IMR-90 (cell line): ENCODE measurements around the gene MDC1.

ENCODE experiments used
- BHLHE40 ChIP-seq: fragments of 150-350 bp; IDR thresholded peaks from 2 replicates; pipeline ENCODE4 v1.6.1; 2016; ENCODE audit warnings: mild to moderate bottlenecking, low read depth, low read length
- CEBPB ChIP-seq: IDR thresholded peaks from 2 replicates; pipeline ENCODE4 v1.6.1; 2012; ENCODE audit warnings: low read depth, low read length, improper control_type of control experiment
- FOS ChIP-seq: fragments of 150-350 bp; IDR thresholded peaks from 2 replicates; pipeline ENCODE4 v1.6.1; 2016; ENCODE audit warnings: low read depth, low read length
- MAFK ChIP-seq: IDR thresholded peaks from 2 replicates; pipeline ENCODE4 v1.6.1; 2012; ENCODE audit warnings: low read depth, low read length, improper control_type of control experiment
- MAZ ChIP-seq: IDR thresholded peaks from 2 replicates; pipeline ENCODE4 v1.6.1; 2012; ENCODE audit warnings: low read depth, mild to moderate bottlenecking, low read length, improper control_type of control experiment, moderate library complexity, borderline replicate concordance
- POLR2A ChIP-seq: IDR thresholded peaks from 2 replicates; pipeline ENCODE4 v1.6.1; 2012; ENCODE audit warnings: mild to moderate bottlenecking, low read depth, low read length
- RCOR1 ChIP-seq: IDR thresholded peaks from 2 replicates; pipeline ENCODE4 v1.6.1; 2012; ENCODE audit warnings: mild to moderate bottlenecking, low read length, improper control_type of control experiment; ENCODE audit not compliant: insufficient replicate concordance
- SMC3 ChIP-seq: fragments of 150-350 bp; IDR thresholded peaks from 2 replicates; pipeline ENCODE4 v1.6.1; 2016; ENCODE audit warnings: low read depth, mild to moderate bottlenecking, antibody characterized with exemption, low read length, moderate library complexity
- TF ChIP-seq, protein P1 (sequence below): conservative IDR thresholded peaks from 2 replicates; pipeline ENCODE4 v1.5.1; 2012; ENCODE audit warnings: mild to moderate bottlenecking, low read depth, low read length, improper control_type of control experiment
- TF ChIP-seq, protein P2 (sequence below): fragments of 150-350 bp; IDR thresholded peaks from 2 replicates; pipeline ENCODE4 v1.6.1; 2016; ENCODE audit warnings: low read depth, mild to moderate bottlenecking, low read length, moderate library complexity, borderline replicate concordance

DNA sequence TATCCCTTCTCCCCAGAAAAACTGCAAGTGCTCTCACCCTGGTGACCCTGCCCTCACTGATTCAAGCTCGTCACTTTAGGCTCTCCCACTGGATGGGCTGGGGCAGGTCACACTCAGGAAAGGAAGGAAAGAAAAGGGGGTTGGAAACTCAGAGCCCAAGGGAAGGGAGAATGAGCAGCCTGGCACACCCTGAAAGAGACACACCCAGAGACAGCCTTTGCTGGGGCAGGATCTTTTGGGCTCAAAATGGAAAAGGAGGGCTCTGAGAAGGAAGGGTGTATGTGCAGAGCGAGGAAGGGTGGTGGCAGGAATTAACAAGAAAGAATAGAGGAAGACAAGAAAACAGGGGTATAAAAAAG lies 33.1 kb downstream of the MDC1 start:
- TF ChIP-seq, protein P1, sequence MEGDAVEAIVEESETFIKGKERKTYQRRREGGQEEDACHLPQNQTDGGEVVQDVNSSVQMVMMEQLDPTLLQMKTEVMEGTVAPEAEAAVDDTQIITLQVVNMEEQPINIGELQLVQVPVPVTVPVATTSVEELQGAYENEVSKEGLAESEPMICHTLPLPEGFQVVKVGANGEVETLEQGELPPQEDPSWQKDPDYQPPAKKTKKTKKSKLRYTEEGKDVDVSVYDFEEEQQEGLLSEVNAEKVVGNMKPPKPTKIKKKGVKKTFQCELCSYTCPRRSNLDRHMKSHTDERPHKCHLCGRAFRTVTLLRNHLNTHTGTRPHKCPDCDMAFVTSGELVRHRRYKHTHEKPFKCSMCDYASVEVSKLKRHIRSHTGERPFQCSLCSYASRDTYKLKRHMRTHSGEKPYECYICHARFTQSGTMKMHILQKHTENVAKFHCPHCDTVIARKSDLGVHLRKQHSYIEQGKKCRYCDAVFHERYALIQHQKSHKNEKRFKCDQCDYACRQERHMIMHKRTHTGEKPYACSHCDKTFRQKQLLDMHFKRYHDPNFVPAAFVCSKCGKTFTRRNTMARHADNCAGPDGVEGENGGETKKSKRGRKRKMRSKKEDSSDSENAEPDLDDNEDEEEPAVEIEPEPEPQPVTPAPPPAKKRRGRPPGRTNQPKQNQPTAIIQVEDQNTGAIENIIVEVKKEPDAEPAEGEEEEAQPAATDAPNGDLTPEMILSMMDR, result no peak
- no peak for TF ChIP-seq POLR2A
- TF ChIP-seq RCOR1, result no peak
- no peak for TF ChIP-seq SMC3
- TF ChIP-seq FOS, result no peak
- no peak for TF ChIP-seq MAFK
- TF ChIP-seq, protein P2, sequence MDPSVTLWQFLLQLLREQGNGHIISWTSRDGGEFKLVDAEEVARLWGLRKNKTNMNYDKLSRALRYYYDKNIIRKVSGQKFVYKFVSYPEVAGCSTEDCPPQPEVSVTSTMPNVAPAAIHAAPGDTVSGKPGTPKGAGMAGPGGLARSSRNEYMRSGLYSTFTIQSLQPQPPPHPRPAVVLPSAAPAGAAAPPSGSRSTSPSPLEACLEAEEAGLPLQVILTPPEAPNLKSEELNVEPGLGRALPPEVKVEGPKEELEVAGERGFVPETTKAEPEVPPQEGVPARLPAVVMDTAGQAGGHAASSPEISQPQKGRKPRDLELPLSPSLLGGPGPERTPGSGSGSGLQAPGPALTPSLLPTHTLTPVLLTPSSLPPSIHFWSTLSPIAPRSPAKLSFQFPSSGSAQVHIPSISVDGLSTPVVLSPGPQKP, result no peak
- 0 out of 2 replicates have a peak, but pooled peaks have one; percentile 17 for TF ChIP-seq MAZ
- TF ChIP-seq BHLHE40, result no peak
- no peak for TF ChIP-seq CEBPB
